RWPE2 (cell line): ENCODE measurements around the gene ZBTB45.

Source experiments
- ATAC-seq: fragments of 200-7000 bp; cut with Tn5 transposase; 3 replicates; pipeline ENCODE4 v1.9.1; 2021; ENCODE audit warnings: low read depth
- DNase-seq: peaks from one replicate; pipeline ENCODE4 v3.0.0-alpha.2; 2020; ENCODE audit warnings: low spot score
- H3K27ac ChIP-seq: fragments of 450-650 bp; 2 replicates; pipeline ENCODE4 v1.5.1; 2017; ENCODE audit warnings: mild to moderate bottlenecking; ENCODE audit not compliant: poor library complexity, severe bottlenecking
- H3K27me3 ChIP-seq: fragments of 250-450 bp; sonication (Bioruptor Pico); 2 replicates; pipeline ENCODE4 v1.5.1; 2021; ENCODE audit warnings: mild to moderate bottlenecking, moderate library complexity; ENCODE audit not compliant: insufficient read depth, poor library complexity, severe bottlenecking
- H3K36me3 ChIP-seq: fragments of 250-450 bp; sonication (Bioruptor Pico); 2 replicates; pipeline ENCODE4 v1.5.1; 2020; ENCODE audit warnings: low read depth, mild to moderate bottlenecking, moderate library complexity
- H3K4me1 ChIP-seq: fragments of 250-450 bp; sonication (Bioruptor Pico); 2 replicates; pipeline ENCODE4 v1.5.1; 2021; ENCODE audit warnings: mild to moderate bottlenecking, moderate library complexity; ENCODE audit not compliant: insufficient read depth, poor library complexity, severe bottlenecking
- H3K4me3 ChIP-seq: fragments of 250-450 bp; sonication (Bioruptor Pico); 2 replicates; pipeline ENCODE4 v1.5.1; 2021; ENCODE audit warnings: mild to moderate bottlenecking, moderate library complexity; ENCODE audit not compliant: severe bottlenecking
- H3K9me3 ChIP-seq: fragments of 250-450 bp; sonication (Bioruptor Pico); 2 replicates; pipeline ENCODE4 v1.5.1; 2021; ENCODE audit warnings: mild to moderate bottlenecking, moderate library complexity; ENCODE audit not compliant: severe bottlenecking
- TF ChIP-seq, protein P1 (sequence below): fragments of 450-650 bp; IDR thresholded peaks from one replicate; pipeline ENCODE4 v1.5.1; 2017; ENCODE audit warnings: mild to moderate bottlenecking, moderate library complexity; ENCODE audit not compliant: poor library complexity, severe bottlenecking

The ZBTB45 gene

GRCh38 chr19:58480831-58481230 is 38.8 kb downstream of the ZBTB45 start:
- TF ChIP-seq, protein P1, sequence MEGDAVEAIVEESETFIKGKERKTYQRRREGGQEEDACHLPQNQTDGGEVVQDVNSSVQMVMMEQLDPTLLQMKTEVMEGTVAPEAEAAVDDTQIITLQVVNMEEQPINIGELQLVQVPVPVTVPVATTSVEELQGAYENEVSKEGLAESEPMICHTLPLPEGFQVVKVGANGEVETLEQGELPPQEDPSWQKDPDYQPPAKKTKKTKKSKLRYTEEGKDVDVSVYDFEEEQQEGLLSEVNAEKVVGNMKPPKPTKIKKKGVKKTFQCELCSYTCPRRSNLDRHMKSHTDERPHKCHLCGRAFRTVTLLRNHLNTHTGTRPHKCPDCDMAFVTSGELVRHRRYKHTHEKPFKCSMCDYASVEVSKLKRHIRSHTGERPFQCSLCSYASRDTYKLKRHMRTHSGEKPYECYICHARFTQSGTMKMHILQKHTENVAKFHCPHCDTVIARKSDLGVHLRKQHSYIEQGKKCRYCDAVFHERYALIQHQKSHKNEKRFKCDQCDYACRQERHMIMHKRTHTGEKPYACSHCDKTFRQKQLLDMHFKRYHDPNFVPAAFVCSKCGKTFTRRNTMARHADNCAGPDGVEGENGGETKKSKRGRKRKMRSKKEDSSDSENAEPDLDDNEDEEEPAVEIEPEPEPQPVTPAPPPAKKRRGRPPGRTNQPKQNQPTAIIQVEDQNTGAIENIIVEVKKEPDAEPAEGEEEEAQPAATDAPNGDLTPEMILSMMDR = no peak
- no peaks in the 10 kb centered on the region for H3K27me3 ChIP-seq
- ATAC-seq = no peak

DNA sequence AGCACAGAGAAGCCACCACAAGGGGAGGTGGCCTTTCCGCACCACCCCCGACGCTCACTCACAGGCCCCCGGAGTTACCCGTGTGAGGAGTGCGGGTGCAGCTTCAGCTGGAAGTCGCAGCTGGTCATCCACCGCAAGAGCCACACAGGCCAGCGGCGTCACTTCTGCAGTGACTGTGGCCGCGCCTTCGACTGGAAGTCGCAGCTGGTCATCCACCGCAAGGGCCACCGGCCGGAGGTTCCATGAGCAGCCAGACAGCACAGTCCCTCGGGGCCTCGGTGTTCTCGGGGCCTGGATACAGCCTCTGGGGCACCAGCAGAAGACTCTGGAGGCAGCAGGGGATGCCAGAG is 39.2 kb downstream of the ZBTB45 start:
- H3K9me3 ChIP-seq = no peaks in the 10 kb centered on the region
- H3K36me3 ChIP-seq = no peaks in the 10 kb centered on the region
- no peaks in the 10 kb centered on the region for H3K4me1 ChIP-seq
- TF ChIP-seq, protein P1 = no peak
- DNase-seq = no peak
- H3K27ac ChIP-seq = no peak overlapping the region
- ATAC-seq = no peak
- no peaks in the 10 kb centered on the region for H3K27me3 ChIP-seq
- H3K4me3 ChIP-seq = no peak overlapping the region

More at GRCh38 chr19:58480831-58481230, 38.8 kb downstream of the ZBTB45 start:
- no peak for DNase-seq
- H3K36me3 ChIP-seq = no peaks in the 10 kb centered on the region
- no peaks in the 10 kb centered on the region for H3K4me1 ChIP-seq
- no peak overlapping the region for H3K27ac ChIP-seq
- H3K9me3 ChIP-seq = no peaks in the 10 kb centered on the region
- no peak overlapping the region for H3K4me3 ChIP-seq

DNA sequence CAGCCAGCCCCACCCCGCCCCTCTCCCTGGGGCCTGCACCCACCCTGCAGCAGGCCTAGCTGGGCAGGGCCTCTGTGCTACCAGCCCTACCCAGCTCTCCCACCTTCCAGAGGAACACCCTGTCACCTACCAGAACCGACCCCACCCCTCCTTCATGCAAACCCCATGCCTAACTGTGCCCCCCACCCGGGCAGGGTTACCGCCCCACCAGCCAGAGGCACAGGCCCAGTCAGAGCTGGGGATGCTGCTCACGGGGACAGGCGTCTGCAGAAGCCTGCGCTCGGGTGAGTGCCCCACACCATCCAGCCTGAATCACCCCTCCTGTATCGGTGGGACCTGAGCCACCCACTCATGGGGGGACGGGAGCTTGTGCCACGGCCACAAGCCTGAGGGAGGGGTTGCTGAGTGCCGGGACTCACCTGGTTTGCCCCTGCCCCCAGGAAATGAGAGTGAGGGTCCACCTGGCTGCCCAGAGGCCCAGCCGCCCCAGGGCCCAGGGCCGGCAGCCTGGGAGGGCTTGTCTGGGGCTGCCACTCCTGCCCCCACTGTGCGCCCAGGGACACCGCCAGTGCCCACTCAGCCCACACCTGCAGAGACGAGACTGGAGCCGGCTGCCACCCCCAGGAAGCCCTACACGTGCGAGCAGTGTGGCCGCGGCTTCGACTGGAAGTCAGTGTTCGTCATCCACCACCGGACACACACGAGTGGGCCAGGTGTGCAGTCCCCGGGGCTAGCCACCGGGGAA is 39.7 kb downstream of the ZBTB45 start:
- no peak overlapping the region for H3K27ac ChIP-seq
- TF ChIP-seq, protein P1 = no peak

GRCh38 chr19:58479303-58479702 is 40.3 kb downstream of the ZBTB45 start:
- H3K9me3 ChIP-seq = no peaks in the 10 kb centered on the region
- ATAC-seq (no peak), DNase-seq (no peak)
- H3K4me1 ChIP-seq = peaks cover 3% of the 10 kb centered on the region
- H3K27me3 ChIP-seq = no peaks in the 10 kb centered on the region
- TF ChIP-seq, protein P1 = no peak
- no peaks in the 10 kb centered on the region for H3K36me3 ChIP-seq
- no peak overlapping the region for H3K4me3 ChIP-seq
- H3K27ac ChIP-seq = no peak overlapping the region

More for the DNA sequence above, 39.7 kb downstream of the ZBTB45 start:
- Histone ChIP-seq H3K9me3 (no peaks in the 10 kb centered on the region), H3K27me3 (no peaks in the 10 kb centered on the region), H3K4me1 (peaks cover 2% of the 10 kb centered on the region), H3K36me3 (no peaks in the 10 kb centered on the region), H3K4me3 (no peak overlapping the region)
- ATAC-seq = no peak
- DNase-seq = no peak

GRCh38 chr19:58477871-58478270 is 41.7 kb downstream of the ZBTB45 start:
- ATAC-seq = no peak
- H3K4me1 ChIP-seq = peaks cover 5% of the 10 kb centered on the region
- no peaks in the 10 kb centered on the region; the same call in 1 of the 2 replicates for H3K36me3 ChIP-seq
- no peak for DNase-seq
- H3K4me3 ChIP-seq = no peak overlapping the region
- no peaks in the 10 kb centered on the region for H3K27me3 ChIP-seq
- TF ChIP-seq, protein P1 = no peak
- H3K27ac ChIP-seq = no peak overlapping the region
- H3K9me3 ChIP-seq = no peaks in the 10 kb centered on the region
